HG03378 (cell line): ENCODE data around the gene ZNF195.
"Not testable (repeated sequence)": the region's sequence is repeated elsewhere in the genome, so short reads cannot be mapped to it uniquely, and the experiment has no call there.

ENCODE experiments used
- ATAC-seq: cut with Tn5 transposase; IDR thresholded peaks from one replicate; pipeline ENCODE4 v1.9.1; 2021; ENCODE audit warnings: mild to moderate bottlenecking, moderate library complexity; ENCODE audit not compliant: unreplicated experiment

Gene ZNF195

DNA sequence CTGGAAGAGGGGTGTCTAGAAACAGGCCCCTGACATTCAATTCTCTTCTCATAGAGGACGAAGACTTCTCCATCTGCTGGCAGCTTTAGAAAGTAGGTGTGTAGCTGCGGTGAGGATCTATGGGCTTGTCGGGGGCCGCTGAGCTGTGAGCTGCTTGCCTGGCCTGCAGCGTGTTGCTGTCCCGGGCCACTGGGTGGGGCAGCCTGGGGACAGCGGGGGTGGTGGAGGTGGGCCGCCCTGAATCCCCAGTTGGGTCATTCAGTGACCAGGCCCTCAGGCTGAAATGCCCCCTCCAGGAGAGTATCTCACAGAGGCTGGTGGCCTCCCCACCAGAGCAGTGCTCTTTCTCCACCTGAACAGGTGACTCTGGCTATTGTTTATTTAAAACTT is 23.9 kb upstream of the ZNF195 start:
- not testable (repeated sequence) for ATAC-seq

GRCh38 chr11:3402181-3402860 is 23.4 kb upstream of the ZNF195 start:
- not testable (repeated sequence) for ATAC-seq

DNA sequence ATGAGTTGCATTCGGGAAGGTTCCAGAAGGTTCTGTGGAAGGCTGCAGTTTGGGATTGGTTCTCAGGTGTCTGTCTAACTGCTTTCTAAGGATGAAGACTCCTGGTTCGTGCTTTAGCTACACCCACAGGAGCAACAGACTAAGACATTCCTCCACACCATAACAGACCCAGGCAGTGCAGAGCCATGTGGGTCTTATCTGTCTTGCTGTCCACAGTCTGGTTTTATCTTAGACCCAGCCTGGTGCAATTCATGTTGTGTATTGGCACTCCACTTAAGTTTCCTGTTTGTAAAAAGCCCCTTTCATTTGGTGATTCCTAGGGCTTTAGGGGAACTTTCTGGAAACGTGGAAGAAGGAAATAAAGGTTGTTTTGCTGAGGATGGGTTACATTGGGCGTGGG is 22.1 kb upstream of the ZNF195 start:
- ATAC-seq: not testable (repeated sequence)

DNA sequence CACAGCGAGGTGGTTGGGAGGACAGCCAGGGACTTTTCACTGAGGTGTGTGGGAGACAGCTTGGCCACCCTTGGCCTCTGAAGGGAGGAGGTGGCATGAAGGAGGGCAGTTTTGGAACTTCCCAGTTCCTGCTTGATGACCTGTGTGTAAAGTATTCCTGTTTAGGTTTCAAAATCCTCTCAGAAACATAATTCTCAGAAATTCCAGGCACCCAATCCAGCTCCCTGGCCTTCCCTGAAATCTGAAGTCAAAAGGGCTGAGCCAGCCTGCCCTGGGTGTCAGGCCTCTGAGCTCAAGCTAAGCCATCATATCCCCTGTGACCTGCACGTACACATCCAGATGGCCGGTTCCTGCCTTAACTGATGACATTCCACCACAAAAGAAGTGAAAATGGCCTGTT is 19.6 kb upstream of the ZNF195 start:
- ATAC-seq: not testable (repeated sequence)

DNA sequence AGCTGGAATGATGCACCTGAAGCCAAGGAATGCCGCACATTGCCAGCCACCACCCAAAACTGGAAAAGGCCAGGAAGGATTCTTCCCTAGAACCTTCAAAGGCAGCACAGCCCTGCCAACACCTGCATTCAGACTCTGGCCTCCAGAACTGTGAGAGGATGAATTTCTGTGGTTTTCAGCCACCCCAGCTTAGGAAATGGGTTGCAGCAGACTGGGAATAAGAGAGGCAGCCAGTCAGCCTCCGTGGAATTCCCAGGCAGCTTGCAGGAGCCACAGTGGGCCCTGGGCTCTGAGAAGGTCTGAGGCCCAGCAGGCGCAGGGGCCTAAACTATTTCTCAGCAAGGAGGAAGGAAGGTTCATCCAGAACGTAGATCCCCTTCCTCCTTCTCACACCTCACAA is 19.2 kb upstream of the ZNF195 start:
- ATAC-seq: not testable (repeated sequence)

- ATAC-seq: not testable (repeated sequence)
Observed at GRCh38 chr11:3397210-3397609, 18.3 kb upstream of the ZNF195 start.

DNA sequence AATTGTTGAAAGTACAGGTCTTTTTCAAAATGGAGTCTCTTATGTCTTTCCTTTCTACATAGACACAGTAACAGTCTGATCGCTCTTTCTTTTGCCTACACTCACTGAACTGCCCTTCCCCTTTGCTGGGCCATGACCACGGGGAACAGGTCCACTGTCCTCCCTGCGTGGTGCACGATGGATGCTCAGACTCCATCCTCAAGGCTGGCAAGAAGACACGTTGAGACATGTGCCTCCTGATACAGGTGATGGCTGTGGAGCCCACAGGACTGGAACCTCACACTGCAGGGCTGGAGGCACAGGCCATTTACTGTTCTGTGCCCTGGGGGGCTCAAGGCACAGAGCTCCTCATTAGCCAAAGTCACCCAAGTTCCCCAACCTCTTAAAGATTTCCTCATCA is 16.5 kb upstream of the ZNF195 start:
- ATAC-seq: not testable (repeated sequence)

DNA sequence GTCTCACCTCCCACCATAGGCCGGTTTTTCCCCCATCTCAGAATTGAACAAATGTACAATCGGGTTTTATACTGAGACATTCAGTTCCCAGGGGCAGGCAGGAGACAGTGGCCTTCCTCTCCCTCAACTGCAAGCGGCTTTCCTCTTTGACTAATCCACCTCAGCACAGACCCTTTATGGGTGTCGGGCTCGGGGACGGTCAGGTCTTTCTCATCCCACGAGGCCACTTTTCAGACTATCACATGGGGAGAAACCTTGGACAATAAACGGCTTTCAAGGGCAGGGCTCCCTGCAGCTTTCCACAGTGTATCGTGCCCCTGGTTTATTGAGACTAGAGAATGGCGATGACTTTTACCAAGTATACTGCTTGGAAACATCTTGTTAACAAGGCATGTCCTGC is 16.0 kb upstream of the ZNF195 start:
- ATAC-seq: not testable (repeated sequence)

GRCh38 chr11:3393450-3393849 is 14.5 kb upstream of the ZNF195 start:
- ATAC-seq: not testable (repeated sequence)

- ATAC-seq: no peak
Observed at GRCh38 chr11:3382613-3383285, 3.8 kb upstream of the ZNF195 start.

- ATAC-seq: no peak
Observed at GRCh38 chr11:3381794-3382193, 2.8 kb upstream of the ZNF195 start.

GRCh38 chr11:3380706-3381545 is 2.0 kb upstream of the ZNF195 start:
- no peak for ATAC-seq

GRCh38 chr11:3375552-3375951 is 3.4 kb downstream of the ZNF195 start:
- no peak for ATAC-seq

DNA sequence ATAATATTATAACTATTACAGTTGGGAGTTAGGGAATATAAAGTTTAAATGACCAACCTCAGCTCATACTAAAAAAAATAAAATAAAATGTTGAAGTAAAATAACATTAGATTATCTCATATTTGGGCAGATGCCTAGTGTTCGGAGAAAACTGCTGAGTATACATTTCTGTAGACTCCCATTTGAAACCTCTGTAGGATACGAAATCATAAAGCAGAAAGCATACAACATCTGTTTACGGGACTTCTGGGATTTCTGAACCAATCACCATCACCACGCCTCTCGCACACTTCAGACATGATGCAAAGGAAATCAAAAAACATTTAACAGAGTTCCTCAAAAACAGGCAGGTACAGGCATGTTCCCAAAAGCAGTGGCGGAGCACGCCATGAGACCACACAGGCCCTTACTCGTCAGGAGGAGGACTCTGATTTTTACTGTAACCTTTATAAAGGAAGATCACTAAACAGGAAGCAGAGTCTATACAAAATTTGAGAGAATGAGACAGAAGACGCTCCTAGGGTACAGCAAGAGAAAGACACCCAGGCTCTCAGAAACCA is 8.6 kb downstream of the ZNF195 start:
- ATAC-seq: no peak

GRCh38 chr11:3369366-3369765 is 9.6 kb downstream of the ZNF195 start:
- ATAC-seq: no peak

- ATAC-seq: no peak
Observed at GRCh38 chr11:3368199-3368598, 10.7 kb downstream of the ZNF195 start.

DNA sequence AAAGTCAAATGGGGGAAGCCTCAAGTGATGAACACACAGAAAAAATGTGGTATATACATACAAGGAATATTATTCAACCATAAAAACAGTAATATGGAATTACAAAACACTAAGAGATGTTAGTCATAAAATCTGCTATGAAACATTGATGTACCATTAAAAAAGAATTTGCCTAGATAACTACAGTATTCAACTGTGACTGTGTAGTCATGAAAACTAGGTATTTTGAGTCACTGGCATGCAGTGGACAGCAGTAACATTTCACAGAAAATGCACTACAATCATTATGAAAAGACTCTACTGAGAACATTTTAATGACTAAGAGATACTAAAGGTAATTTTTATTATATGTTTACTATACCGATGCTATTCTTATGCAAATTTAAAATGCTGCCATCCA is 11.7 kb downstream of the ZNF195 start:
- no peak for ATAC-seq

- ATAC-seq: no peak
Observed at GRCh38 chr11:3359092-3359824, 19.7 kb downstream of the ZNF195 start.

DNA sequence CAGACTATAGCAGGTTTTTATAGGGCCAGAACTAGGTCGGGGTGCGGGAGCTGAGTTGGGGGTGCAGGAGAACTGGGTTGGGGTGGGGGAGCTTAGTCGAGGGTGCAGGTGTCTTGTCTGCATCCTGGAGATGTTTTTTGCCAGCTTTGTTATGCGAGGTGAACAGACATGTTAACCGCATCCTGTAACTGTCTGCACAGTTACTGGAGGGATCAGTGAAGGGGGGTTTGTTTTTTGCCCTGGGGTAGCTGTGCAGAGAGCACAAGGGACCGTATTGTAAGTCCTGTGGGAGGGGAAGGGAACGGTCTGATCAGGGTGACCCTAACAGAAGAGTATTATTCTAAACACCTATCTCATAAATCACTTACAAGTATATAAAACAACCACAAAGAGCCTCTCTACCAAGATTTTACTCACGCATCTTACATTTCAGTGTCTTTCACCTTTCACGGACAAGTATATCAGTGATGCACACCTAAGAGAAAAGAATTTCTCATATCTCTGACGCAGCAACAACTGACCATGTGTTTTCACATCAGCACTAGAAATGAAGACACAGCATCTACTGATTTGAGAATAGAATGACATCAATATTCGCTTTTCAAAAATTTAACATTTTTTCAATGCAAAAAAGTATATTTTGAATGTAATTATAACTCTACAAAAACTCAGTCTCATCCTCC is 20.8 kb downstream of the ZNF195 start:
- no peak for ATAC-seq

DNA sequence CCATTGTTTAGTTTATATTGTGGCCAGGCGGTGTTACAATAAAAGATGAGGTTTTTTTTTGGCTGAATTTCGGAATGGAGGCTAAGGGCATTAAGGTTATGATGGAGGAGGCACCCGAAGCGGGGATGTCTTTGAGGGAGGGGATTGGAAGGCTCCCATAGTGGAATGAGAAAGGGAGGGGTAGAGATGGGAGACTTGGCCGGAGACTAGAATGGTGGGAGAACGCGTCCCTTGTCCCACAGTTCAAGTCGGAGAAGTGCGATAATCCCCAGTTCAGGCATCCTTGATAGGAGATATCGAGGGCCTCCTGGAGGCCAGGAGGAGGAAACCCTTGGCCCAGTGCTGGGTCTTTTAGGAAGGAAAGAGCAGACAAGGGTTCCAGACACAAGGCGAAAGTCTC is 21.6 kb downstream of the ZNF195 start:
- no peak for ATAC-seq
